H1 (cell line): ENCODE measurements around the gene ZBTB20. TPM values are rescaled to one million over a fixed set of nuclear protein-coding genes. Genes with fewer than 3 reads are reported as not detected.

Experiments used
- CHD2 ChIP-seq: IDR thresholded peaks from 2 replicates; pipeline ENCODE4 v1.6.1; 2012; ENCODE audit warnings: low read length, improper control_type of control experiment
- POLR2AphosphoS5 ChIP-seq: IDR thresholded peaks from 2 replicates; pipeline ENCODE4 v1.6.1; 2011; ENCODE audit warnings: low read depth, low read length
- RNF2 ChIP-seq: fragments of 200-900, 300-1000 bp; sonication (generic); IDR thresholded peaks from 2 replicates; pipeline ENCODE4 v1.7.1; 2016; ENCODE audit warnings: borderline replicate concordance, low read depth, mild to moderate bottlenecking, antibody characterized with exemption, low read length; ENCODE audit not compliant: poor library complexity, severe bottlenecking; ENCODE audit errors: missing control alignments
- SIN3A ChIP-seq, 2 experiments: IDR thresholded peaks in 1 of 2; conservative IDR thresholded peaks in 1 of 2; 2 replicates each; pipeline ENCODE4 v1.6.1; 2011 to 2012; ENCODE audit warnings: low read length in 2 of 2, improper control_type of control experiment in 1 of 2, low read depth in 1 of 2, mild to moderate bottlenecking in 1 of 2
- polyA plus RNA-seq, 7 experiments: library from polyadenylated mRNA; depleted of rRNA in 3 of 7; stranded (reverse) in 5 of 7; unstranded in 2 of 7; fragments of >200 nt in 5 of 7; fragments of 200-250 nt in 2 of 7; gene quantifications; 1 replicate in 5 of 7; 2 replicates in 1 of 7; 4 replicates in 1 of 7; pipeline versions ENCODE4 v1.2.1 to v1.2.3, GENCODE V29; 2011 to 2013; ENCODE audit warnings: missing spikeins in 2 of 7, mixed read lengths in 2 of 7
- total RNA-seq: library from RNA; stranded (reverse); fragmentation: NEBNext Ultra II Directional; extraction: Animal tissue kit (Norgen Biotek cat#: 25700); gene quantifications from 2 replicates; pipeline ENCODE4 v1.2.1, GENCODE V29; 2021
- TF ChIP-seq, protein P1 (sequence below), 3 experiments: IDR thresholded peaks; 1 replicate in 2 of 3; 2 replicates in 1 of 3; pipeline versions ENCODE4 v1.5.1 to v1.6.1; 2011; ENCODE audit warnings: low read length in 3 of 3, mild to moderate bottlenecking in 3 of 3, inconsistent platforms in 2 of 3, low read depth in 1 of 3, moderate library complexity in 1 of 3; ENCODE audit not compliant: insufficient read depth in 1 of 3; ENCODE audit errors: control extremely low read depth in 1 of 3

ZBTB20 gene
- total and polyA plus RNA-seq, 2 of the 8 experiments (the other 6 are each of a cell fraction or from before 2014, with no cell fraction given): 0.35 to 1.3 TPM

GRCh38 chr3:114732353-114732752 is 414.7 kb downstream of the ZBTB20 start (continued):
- TF ChIP-seq RNF2 (no peak), CHD2 (no peak), POLR2AphosphoS5 (no peak), SIN3A (conservative IDR thresholded peaks at IDR 0.05 in 1 of 2, IDR thresholded peaks at IDR 0.05 in 1 of 2; ENCODE audit: low read depth in 1 of 2, low read length in 2 of 2) (no peak)
- TF ChIP-seq, protein P1, sequence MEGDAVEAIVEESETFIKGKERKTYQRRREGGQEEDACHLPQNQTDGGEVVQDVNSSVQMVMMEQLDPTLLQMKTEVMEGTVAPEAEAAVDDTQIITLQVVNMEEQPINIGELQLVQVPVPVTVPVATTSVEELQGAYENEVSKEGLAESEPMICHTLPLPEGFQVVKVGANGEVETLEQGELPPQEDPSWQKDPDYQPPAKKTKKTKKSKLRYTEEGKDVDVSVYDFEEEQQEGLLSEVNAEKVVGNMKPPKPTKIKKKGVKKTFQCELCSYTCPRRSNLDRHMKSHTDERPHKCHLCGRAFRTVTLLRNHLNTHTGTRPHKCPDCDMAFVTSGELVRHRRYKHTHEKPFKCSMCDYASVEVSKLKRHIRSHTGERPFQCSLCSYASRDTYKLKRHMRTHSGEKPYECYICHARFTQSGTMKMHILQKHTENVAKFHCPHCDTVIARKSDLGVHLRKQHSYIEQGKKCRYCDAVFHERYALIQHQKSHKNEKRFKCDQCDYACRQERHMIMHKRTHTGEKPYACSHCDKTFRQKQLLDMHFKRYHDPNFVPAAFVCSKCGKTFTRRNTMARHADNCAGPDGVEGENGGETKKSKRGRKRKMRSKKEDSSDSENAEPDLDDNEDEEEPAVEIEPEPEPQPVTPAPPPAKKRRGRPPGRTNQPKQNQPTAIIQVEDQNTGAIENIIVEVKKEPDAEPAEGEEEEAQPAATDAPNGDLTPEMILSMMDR (IDR thresholded peaks at IDR 0.05; ENCODE audit: control extremely low read depth in 1 of 3, insufficient read depth in 1 of 3, low read depth in 1 of 3, low read length in 3 of 3): no peak
- TF ChIP-seq, all 59 proteins: peak for 0
